ENCODE results near the gene ANKMY1. TPM values are rescaled to one million over a fixed set of nuclear protein-coding genes. Genes with fewer than 3 reads are reported as not detected.
A peak's percentile ranks its signal among the peaks of the same experiment; 100 is the strongest.

Gene ANKMY1
- total and polyA plus RNA-seq, 2 donors (not counting 1 experiment from before 2014, with no cell fraction given): 51.7 to 72.1 TPM

- intact Hi-C loops (cut with micrococcal nuclease): loop anchor here (1.0 to 10.0 kb wide), 2 partner anchors 20 to 538 kb away; partner anchors contain the start of genes CAPN10 and MTERF4
- Histone ChIP-seq H3K9me3 (ENCODE audit: control extremely low read depth in 1 of 3, control insufficient read depth in 2 of 3, insufficient read depth in 1 of 3, low read length in 2 of 3) (no peaks in the 10 kb centered on the region), H3K27ac (ENCODE audit: low read length in 2 of 2) (peak overlapping the region; percentile 84 to 86), H2AFZ (ENCODE audit: insufficient read depth, low read depth, low read length, poor library complexity, severe bottlenecking) (peak overlapping the region; percentile 77), H3K79me2 (ENCODE audit: control insufficient read depth, insufficient read depth, low read length) (peaks cover 59% of the 10 kb centered on the region), H4K20me1 (ENCODE audit: control insufficient read depth, insufficient read depth, low read length, poor library complexity, severe bottlenecking) (peaks cover 35% of the 10 kb centered on the region), H3K36me3 (replicated peaks in 1 of 2; ENCODE audit: control extremely low read depth in 1 of 2, control insufficient read depth in 1 of 2, extremely low read depth in 1 of 2, insufficient read depth in 2 of 2, low read length in 1 of 2) (peaks cover 0 to 11% of the 10 kb centered on the region in 2 experiments), H3K9ac (ENCODE audit: low read length) (peak overlapping the region; percentile 69), H3K27me3 (replicated peaks in 1 of 4; ENCODE audit: control extremely low read depth in 1 of 4, control insufficient read depth in 3 of 4, insufficient read depth in 4 of 4, low read length in 3 of 4) (no peaks in the 10 kb centered on the region), H3K4me1 (ENCODE audit: control insufficient read depth in 2 of 2, insufficient read depth in 2 of 2, low read length in 2 of 2) (peaks cover 64 to 75% of the 10 kb centered on the region in 2 donors), H3K4me3 (ENCODE audit: control extremely low read depth in 1 of 5, extremely low read depth in 1 of 5, insufficient read depth in 1 of 5, low read depth in 2 of 5, low read length in 4 of 5) (peak overlapping the region; percentile 26 to 76 (median 51)), H3K4me2 (replicated peaks; ENCODE audit: low read depth, low read length, poor library complexity, severe bottlenecking) (peak overlapping the region; percentile 97)
- H3K4me3 Mint-ChIP-seq: peak overlapping the region; percentile 94
- H3K27me3 Mint-ChIP-seq: no peaks in the 10 kb centered on the region
- CTCF ChIA-PET: interaction anchor here (2.0 to 7.8 kb wide), 6 partner anchors 9 to 52 kb away, joined by 5 to 126 read pairs (median 13); partner anchors contain the start of genes ANKMY1 and CAPN10
- peaks cover 78% of the 10 kb centered on the region for H3K4me1 Mint-ChIP-seq
- peak overlapping the region; percentile 99 for H3K27ac Mint-ChIP-seq
- 6% methylated on average over 52 of the region's 53 CpGs for WGBS (ENCODE audit: insufficient coverage)
- ATAC-seq (ENCODE audit: low read depth) (peak; percentile 64), DNase-seq (peak; percentile 93)
- peak; percentile 93 for TF ChIP-seq CTCF (IDR thresholded peaks at IDR 0.05)
- TF ChIP-seq EZH2 (IDR thresholded peaks at IDR 0.05; ENCODE audit: borderline replicate concordance, insufficient read depth, low read depth, low read length, poor library complexity, severe bottlenecking): no peak
- H3K9me3 Mint-ChIP-seq (ENCODE audit: insufficient read depth): no peaks in the 10 kb centered on the region
- POLR2A ChIA-PET: interaction anchor here (0.5 to 3.7 kb wide), 9 partner anchors 9 to 748 kb away, joined by 3 to 97 read pairs (median 4); partner anchors contain the start of genes ANKMY1 and CAPN10
These were observed 8.7 kb upstream of the ANKMY1 start for GRCh38 chr2:240566203-240567136.
